ENCODE data around the gene MAPK14.

- TF ChIP-seq TARDBP (IDR thresholded peaks at IDR 0.05) (no peak), FOXK2 (IDR thresholded peaks at IDR 0.05) (no peak)
Measured at GRCh38 chr6:36029464-36029863, 1.9 kb downstream of the MAPK14 start.
